GM21825 (cell line): ENCODE measurements around the gene POU2AF1.
"Not testable (repeated sequence)": the region's sequence is repeated elsewhere in the genome, so short reads cannot be mapped to it uniquely, and the experiment has no call there.

Source experiments
- ATAC-seq: cut with Tn5 transposase; IDR thresholded peaks from one replicate; pipeline ENCODE4 v1.9.1; 2021; ENCODE audit warnings: mild to moderate bottlenecking, moderate library complexity; ENCODE audit not compliant: unreplicated experiment

Gene POU2AF1

DNA sequence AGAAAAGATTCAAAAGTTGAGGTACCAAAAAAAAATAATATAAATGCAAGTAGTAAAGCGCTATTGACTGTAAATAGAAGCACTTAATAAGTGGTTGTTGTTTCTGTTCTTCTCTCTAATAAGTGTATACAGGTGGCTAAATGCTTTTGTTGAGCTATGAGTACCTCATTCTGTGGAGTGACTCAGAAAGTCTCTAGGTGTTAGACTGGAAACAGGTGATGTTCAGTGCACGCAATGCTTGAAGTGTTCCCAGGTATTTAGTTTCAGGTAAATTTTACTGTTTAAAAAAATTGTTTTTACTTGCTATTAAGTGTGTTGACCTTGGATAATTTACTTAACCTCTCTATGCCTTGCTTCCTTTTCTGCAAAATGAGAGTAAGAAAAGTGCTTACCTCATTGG, 56.5 kb downstream of the POU2AF1 start:
- ATAC-seq, result no peak

DNA sequence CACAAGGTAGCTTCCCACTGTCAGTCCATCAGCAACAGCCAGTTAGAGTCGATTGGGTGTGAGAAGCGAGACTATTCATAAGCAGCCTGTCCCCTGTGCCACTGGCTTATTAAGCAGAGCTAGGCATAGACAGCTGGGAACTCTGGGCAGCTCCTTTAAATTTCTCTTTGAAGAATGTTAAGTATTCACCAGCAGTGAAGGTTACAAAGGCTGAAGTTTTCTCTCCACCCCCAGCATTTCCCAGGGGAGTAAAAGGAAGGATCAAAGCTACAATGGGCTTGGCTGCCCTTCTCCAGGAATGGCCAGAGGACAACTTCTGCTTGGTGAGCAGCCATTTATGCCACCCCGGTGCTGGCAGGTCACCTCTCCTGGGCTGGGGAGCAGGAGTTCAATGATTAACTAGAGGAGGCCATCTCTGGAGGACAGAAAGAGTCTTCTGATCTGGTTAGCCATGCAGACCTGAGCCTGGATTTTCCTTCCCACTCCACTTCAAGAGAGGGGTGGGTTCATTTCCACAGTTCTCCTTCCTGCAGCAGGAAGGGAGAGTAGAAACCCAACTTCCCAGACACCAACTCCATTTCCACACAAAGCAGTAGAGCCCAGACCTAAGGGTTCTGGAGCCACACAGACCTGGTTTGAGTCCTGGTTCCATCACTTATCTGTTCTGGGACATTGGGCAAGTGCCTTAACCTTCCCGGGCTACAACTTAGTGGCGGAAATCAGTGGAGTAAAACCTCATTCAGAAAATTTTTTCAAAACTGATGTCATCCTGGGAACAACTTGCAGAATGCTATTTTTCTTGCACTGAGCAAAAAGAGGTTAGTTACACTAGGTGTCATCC, 58.1 kb downstream of the POU2AF1 start:
- no peak for ATAC-seq

DNA sequence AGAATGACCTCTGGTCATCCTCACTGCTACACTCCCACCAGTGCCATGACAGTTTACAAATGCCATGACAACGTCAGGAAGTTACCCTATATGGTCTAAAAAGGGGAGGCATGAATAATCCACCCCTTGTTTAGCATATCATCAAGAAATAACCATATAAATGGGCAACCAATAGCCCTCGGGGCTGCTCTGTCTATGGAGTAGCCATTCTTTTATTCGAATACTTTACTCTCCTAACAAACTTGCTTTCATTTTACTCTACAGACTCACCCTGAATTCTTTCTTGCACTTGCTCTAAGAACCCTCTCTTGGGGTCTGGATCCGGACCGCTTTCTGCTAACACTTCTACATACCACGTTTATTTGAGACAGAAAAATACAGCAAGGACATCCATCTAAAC, 58.9 kb downstream of the POU2AF1 start:
- ATAC-seq, result not testable (repeated sequence)

DNA sequence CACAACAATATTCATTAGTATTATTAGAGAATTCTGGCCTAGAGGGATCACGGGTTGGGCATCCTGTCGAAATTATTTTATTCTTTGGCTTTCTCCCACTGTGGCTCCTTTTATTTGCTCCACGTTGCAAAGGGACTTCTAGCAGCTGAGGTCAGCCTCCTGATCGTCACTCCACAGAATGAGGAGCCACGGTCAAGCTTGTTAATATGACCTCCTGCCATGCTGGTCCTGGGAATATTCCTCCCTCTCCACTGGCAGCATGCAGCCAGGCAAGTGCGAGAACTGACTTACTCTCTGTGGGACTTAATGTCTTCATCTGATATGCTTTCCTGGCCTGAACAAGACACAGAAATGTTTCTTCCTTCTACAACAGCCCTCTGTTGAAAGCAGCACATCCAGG, 59.8 kb downstream of the POU2AF1 start:
- ATAC-seq, result no peak

DNA sequence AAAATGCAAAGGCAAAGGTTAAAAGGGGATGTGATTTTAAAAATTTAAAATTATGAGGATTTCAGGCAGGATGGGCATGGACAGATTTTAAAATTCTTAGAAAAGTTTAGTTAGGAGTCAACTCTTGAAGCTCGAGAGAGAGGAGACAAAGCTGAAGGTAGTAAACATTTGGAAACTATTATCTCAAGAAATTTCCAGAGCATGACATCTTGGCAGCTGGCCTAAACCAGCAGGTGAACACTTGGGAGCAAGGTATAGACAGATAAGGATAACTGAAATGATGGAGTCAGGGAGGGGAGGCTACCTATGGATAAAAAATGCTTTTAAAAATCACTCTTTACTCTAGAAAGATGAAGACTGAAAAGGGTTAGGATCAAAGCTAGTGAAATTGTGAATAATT, 67.0 kb downstream of the POU2AF1 start:
- no peak for ATAC-seq

DNA sequence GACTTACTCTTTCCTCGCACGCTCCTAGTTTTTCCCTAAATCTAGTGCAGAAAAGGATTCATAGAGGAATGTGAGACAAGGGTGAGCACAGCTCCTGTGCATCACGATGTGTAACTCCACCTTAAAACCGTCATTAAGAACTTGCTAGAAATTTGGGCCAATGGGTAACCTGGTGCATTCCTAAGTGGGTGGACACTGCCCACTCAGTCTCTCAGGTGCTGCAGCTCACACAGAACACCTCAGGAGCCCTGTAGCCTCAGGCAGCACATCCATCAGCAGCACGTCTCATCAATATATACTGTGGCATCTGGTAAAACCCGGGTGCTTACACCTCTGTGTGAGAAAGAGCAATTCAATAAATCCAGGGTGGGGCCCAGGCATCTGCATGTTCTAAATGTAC, 68.4 kb downstream of the POU2AF1 start:
- ATAC-seq, result no peak

DNA sequence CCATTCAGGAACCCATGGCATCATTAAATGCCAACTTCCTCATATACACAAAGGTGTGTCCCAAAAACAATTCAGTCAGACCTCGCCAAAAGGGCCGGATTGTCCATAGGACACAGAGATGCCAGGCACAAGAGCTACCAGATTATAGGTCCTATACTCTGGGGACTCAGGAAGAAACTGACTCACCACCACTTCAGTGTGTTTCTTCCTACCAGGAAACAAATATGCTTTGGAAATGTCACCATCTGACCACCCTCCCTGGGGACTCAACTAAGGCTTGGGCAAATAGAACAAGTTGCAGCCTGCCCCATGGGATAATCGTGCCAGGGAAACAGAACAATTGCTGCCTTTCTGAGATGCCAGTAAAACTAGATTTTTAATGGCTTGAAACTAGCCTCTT, 69.0 kb downstream of the POU2AF1 start:
- ATAC-seq, result no peak

DNA sequence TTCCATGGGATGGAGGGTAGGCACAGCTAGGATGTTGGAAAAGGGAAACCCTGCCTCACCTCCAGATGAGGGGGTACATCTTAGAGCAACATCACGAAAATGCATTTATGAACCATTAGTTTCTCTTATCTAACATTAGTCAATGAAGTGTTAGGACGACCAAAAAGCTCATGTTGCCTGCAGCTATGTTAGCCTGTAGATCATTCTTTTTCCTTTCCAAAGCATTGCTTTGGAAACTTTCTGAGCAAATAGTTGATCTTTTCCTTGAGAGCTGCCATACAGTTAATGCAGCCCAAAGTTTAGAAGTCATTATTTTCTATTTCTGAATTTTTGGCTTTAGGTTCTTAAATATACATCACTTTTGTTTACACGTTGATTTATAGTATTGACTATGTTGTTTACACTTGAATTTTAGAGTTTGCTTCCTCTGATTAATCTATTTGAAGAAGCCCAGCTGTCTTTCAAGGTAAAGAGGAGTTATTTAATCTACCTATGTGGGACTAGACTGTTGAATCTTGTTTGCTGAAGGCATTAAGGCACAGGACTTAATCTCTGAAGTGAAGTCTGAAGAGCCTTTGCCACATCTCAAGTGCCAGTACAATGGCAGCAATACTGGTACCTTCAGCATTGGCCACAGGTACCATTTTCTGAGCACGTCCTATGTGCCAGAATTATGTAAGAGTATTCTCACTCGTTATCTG, 69.7 kb downstream of the POU2AF1 start:
- no peak for ATAC-seq

DNA sequence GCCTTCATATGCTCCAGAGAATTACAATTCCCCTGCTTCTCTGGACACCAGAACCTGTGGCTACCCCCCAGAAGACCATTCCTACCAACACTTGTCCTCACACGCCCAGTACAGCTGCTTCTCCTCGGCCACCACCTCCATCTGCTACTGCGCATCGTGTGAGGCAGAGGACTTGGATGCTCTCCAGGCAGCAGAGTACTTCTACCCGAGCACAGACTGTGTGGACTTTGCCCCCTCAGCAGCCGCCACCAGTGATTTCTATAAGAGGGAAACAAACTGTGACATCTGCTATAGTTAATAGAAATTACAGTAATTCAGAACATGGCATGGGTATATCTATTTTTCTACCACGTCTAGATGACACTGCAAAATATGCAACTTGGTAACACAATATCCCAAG, 70.9 kb downstream of the POU2AF1 start:
- ATAC-seq, result no peak

DNA sequence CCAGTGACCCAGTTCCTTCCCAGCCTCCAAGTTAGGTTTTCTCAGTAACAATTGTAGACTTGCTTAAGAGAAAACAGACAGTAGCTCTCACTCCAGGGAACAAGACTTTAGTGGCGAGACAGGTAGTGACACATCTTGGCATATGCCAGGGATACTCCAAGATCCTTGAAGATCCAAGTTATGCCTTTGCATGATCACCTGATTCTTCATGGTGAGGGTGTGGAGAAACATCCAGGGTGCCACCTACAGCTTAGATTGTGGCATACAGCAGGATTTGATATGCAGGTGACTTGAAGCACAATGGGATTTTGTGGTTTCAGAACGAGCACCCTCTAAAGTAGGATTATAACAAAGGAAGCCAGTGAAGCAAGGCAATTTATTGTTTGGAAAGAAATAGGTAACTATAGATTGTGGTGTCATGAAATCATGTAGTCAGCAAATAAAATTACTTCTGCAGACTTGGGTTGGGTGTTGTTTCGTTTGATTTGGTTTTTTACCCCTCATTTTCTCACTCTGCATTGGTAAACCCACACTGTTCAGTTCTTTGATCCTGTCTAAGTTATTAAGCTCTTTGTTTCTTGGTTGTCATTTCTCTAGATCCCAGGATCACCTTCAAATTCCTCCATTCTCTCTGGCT, 71.5 kb downstream of the POU2AF1 start:
- no peak for ATAC-seq

DNA sequence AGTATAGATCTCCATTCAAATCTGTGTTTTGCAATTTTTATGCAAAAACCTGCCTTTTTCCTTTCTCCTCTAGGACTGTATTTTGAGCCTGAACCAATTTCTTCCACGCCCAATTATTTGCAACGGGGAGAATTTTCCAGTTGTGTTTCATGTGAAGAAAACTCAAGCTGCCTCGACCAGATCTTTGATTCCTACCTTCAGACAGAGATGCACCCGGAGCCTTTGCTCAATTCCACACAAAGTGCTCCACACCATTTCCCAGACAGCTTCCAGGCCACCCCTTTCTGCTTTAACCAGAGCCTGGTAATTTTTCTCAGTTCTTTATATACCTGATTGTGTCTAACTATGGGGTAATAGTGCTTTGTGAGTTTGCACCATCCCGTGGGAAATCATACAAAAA, 72.8 kb downstream of the POU2AF1 start:
- ATAC-seq, result no peak

DNA sequence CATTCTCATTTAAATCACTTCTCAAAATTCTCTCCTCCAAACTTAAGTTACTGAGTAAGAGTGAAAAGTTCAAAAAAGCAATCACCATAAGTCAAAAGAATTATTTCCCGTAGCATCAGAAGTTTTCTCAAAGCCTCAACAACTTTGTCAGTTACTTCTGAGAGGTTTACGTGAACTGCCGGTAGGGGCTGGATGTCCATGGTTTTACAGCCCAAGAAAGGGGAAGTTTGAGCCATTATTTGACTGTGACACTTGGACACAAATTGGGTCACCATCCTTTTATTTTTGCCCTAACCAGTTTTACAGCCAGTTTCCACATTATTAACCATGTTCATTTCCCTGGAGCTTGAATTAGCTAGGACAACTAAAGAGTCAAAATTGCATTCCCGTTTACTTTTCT, 73.2 kb downstream of the POU2AF1 start:
- ATAC-seq, result no peak

DNA sequence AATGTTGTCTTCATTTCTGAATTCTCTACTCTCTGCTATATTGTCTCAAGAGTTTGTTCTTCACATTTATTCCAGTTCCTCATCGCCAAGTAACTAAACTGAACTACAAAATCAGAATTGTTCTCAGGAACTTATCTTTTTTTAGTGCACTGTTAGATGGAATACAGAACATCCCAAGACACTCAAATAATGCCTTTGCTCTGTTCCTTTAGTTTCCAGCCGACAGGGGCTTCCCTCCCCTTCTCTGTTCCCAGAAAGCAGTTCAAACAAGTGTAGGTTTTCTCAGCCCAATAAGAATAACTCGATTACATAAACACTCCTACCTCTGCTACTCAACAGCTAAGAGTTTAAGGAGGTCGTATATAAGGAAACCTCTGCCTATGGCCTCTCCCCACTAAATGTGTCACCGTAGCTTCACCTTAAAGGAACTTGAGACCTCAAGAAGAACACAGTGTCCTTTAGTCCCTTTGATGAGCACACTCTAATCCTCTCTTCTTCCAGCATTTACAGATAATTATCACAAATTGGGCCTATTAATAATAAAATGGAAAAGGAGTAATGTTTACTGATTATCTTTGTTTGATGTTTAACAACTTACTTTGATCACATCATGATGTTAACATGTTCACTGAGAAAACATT, 73.8 kb downstream of the POU2AF1 start:
- ATAC-seq, result no peak

DNA sequence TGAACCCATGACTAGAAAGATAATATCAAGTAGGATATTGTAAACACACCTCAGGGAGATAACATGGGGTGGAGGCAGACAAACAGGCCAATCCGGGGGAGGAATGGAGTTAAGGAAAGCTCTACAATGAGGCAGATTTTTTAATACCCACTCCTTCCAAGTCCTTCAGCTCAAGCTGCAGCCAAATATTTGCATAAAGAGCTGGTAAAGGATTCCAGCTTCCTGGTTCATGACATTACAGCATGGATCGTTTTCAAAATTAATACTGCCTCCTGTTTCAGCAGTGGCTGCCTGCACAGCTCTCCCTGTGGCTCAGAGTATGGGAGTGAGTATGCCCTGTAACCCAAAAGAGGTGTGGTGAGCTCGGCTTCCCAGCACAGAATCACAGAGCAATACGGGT, 75.6 kb downstream of the POU2AF1 start:
- ATAC-seq, result no peak

DNA sequence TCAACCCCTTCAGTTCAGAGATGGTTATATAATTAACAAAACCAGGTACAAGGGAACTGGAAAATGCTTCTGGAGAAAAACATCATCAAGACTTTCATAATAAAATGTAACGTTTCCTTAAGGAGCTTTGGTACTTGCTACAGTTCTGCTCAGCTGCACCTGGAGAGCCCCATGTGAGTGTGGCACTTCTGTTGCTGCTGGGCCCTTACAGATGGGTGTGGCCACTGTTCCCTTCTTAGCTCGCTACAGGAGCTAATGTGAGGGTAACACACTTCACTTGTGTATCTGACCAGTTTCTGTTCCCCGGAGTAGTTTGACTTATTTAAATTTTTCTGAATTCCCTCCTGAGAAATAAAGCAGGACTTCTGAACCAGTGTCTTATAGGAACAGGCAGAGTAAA, 76.8 kb downstream of the POU2AF1 start:
- ATAC-seq, result no peak
